ENCODE results near the gene RAD18.

The RAD18 gene

DNA sequence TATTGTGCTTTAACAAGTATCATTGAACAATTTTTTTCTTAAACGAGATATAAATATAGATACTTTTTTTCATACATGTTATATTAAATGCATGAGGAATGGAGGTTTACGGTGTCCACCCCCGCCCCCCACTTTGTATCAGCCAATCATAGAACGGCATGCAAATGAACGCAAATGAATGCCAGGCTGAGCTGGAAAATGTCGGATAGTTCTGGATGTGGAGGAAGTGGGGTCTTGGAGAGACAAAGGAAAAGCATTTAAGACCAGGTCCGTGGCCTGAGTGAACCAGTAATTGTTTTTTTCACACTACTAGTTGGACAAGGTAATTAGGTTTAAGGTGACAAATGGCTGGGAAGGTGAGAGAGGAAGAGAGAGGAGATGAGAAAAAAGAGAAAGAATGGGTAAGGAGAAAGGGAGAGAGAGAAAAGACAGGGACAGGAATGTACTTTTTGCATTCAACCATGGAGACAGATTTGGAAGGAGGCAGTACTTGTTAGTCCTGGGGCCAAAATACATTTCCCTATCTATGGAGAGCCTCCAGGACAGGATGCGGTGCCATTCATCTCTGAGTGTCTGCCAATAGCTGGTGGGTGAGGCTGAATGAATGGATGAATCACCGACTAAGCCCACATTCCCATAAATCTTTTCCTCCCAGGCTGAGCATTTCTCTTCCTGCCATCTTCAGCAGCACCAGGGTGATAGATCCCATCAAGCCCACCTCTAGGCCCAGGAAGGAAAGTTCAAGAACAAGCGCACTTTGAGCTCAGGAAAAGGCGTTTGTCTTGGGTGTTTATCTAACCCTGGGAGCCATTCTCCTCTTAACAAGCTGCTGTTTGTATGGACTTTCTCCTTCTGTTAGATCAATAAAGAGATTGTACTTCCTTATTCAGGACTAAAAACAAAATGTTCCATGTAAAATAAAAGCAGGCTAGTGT lies 1.4 kb upstream of the RAD18 start:
- DNase-seq (ENCODE audit: low read depth) = no peak

DNA sequence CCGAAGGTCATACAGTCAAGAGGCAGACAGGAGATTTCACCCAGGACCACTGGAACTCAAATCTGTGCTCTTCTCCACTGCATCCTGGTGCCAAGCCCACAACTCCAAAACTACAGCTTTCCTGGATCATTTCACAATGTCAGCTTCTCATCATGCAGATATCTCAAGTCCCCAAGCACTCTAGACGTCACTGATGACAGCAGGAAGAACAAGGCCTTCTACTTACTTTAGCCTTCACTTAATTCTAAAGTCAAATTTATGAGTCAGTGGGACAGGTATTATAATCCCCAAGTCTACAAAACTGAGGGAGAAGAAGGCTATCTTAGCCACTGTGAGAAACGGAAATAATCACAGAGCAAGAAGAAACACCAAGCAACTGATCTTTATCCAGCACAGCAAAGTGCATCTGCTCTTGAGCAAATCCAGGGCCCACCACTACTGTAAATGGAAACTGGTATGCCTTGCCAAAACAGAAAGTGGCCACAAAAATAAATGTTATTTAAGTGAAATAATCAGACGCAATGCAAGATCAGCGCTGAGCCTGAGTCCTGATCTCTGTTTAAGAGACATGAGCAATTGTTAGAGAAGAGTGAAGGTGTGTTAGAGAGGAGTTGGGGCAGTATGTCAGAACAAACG lies 928 bp downstream of the RAD18 start:
- no peak for DNase-seq (ENCODE audit: low read depth)

DNA sequence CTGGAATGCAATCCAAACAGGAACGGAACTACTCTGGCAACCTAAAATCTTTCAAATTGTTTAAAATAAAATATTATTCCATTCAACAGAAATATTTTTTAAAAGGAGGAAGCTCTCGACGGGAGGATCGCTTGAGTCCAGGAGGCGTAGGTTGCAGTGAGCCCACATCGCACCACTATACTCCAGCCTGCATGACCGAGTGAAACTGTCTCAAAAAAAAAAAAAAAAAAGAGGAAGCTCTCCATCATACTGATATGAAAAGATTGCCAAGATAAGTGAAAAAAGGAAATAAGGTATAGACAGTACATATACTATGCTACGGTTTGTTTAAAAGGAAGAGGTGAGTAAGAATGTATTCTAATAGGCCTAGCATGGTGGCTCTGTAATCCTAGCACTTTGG lies 3.6 kb downstream of the RAD18 start:
- no peak for DNase-seq (ENCODE audit: low read depth)

DNA sequence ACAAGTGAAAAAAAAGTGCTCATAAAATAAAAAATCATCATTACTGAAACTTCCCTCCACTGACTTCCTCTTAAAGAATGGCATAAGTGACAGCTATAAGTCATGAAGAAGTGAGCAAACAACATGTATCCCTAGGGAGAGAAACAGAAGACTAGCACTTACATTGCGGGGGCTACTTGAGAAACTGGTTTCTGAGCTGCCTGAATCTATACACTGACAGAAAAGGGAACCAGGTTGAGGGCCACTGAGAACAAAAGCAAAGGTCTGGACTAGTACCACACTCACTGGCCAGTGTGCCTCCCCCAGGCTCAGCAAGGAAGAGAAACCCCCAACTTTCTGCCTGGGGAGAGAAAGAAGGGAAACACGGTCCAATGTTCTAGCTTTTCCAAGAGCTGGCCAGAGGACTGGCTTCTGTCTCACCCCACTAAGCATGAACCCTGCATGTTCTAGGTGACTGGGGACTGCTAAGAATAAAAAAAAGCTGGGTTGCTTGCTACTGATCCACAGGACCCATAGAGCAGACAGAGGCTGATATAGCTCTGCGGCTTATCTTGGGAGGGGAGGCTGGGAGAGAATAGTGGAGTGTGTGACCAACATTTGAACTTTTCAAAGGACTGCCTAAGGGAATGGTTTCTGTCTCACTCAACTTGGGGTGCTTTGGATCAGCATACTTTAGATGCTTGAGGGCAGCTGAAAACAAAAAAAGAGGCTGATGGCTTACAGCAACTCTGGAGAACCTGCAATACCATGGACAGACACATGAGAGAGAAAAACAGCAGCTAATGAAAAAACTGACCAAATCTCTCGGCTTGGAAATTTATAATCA lies 8.1 kb downstream of the RAD18 start:
- DNase-seq (ENCODE audit: low read depth) = no peak

- no peak for DNase-seq (ENCODE audit: low read depth)
These were observed 10.0 kb downstream of the RAD18 start for GRCh38 chr3:8953313-8953712.

- no peak for DNase-seq (ENCODE audit: low read depth)
These were observed 11.1 kb downstream of the RAD18 start for GRCh38 chr3:8952130-8952529.

- DNase-seq (ENCODE audit: low read depth) = no peak
These were observed 17.2 kb downstream of the RAD18 start for GRCh38 chr3:8945890-8946600.

DNA sequence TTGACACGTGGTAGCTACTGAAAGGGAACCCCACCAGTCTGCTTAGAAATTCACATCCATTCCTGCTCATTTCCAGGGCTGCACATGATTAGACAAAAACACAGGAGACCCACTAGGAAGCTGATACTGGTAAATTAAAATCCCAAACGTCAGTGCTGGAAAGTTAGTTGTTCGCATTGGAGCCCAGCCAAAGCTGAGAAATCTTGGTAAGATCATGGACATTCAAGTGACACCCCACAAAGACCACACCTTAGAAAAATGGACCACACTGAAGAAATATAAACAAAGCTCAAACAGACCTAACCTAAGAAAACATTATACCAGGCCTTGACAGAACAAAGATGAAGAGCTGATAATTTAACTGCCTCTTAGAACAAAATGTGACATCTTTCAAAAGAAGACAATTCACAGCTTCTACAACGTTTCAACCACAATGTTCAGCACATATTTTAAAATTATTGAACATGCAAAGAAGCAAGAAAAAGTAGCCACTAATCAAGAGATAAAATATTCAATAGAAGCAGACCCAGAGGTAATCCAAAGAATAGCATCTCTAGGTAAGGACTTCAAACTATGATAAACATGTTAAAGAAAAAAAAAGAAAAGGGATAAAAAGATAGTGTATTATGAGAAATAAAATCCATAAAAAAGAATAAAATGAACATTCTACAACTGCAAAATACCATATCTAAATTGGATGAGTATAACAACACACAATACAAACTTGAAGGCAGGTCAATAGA lies 20.4 kb downstream of the RAD18 start:
- DNase-seq (ENCODE audit: low read depth) = no peak

DNA sequence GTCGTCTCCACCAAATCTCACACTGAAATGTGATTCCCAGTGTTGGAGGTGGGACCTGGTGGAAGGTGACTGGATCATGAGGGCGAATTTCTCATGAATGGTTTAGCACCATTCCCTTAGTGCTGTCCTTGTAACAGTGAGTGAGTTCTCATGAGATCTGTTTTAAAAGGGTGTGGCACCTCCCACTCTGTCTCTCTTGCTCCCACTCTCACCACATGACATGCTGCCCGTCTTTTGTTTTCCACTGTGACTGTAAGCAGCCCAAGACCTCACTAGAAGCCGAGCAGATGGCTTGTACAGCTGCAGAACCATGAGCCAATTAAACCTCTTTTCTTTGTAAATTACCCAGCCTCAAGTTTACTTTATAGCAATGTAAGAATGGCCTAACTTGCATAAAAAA lies 21.2 kb downstream of the RAD18 start:
- no peak for DNase-seq (ENCODE audit: low read depth)

DNA sequence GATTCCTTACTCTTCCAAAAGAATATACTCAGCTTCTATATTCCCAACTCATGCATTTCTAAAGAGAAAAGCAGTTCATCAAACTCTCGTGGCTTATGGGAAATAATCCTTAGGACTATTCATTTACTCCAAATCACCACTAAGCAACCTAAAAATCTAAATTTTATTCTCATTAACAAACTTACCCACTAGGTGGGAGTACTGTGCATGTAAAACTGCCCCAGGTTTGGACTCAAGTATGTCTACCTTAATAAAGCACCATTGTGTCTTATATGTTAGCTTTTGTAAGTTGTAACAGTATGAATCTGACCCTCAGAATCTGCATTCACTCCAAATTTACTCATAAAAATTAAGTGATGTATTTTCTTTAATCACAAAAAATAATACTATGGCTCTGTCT lies 25.3 kb downstream of the RAD18 start:
- DNase-seq (ENCODE audit: low read depth) = no peak

- no peak for DNase-seq (ENCODE audit: low read depth)
These were observed 25.9 kb downstream of the RAD18 start for GRCh38 chr3:8937064-8938020.

DNA sequence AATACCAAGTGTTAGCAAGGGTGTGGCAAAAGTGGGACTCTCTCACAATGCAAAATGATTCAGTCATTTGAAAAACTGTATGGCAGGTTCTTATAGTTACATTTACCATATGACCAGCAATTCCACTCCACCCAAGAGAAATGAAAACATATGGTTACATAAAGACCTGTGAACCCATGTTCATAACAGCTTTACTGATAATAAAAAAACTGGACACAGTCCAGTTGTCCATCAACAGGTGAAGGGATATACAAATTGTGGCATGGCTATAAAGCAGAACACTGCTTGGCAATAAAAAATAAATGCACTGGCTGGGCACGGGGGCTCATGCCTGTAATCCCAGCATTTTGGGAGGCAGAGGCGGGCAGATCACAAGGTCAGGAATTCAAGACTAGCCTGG lies 30.8 kb downstream of the RAD18 start:
- DNase-seq (ENCODE audit: low read depth) = no peak

DNA sequence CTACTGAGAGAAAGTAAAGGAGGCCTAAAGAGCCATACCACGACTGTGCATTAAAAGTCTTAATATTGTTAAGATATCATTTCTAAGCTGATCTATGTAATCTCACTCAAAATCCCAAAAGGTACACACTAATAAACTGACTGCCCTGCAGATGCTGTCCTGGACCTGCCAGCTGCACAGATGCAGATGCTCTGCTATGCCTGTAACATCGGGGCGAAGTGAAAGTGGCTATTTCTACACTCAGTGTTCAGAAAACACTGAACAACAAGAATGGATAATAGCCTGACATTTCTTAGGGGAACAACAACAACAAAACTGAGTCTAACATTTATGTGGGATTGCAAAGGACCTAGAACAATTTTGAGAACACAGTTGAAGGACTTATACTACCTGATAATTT lies 31.9 kb downstream of the RAD18 start:
- DNase-seq (ENCODE audit: low read depth) = no peak

- DNase-seq (ENCODE audit: low read depth) = no peak
These were observed 33.4 kb downstream of the RAD18 start for GRCh38 chr3:8929860-8930259.

- DNase-seq (ENCODE audit: low read depth) = no peak
These were observed 48.8 kb downstream of the RAD18 start for GRCh38 chr3:8914491-8914890.

DNA sequence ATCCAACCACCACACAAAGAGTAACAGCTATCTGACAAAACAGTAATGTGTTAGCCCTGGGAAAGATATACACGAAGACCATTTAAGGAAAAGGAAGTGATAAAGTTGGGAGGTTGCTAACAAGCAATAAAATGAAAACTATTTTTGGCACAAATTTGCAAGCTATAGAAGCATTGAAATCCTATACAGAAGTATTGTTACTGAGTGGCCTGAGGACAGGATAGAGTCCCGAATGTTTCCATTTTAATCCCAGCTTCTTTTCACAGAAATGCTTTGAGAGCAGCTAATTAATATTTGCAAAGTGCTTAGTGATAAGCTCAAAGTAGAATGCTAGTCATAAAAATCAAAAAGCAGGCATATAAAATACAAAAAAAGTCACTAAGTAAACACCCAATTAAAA lies 51.5 kb downstream of the RAD18 start:
- no peak for DNase-seq (ENCODE audit: low read depth)

DNA sequence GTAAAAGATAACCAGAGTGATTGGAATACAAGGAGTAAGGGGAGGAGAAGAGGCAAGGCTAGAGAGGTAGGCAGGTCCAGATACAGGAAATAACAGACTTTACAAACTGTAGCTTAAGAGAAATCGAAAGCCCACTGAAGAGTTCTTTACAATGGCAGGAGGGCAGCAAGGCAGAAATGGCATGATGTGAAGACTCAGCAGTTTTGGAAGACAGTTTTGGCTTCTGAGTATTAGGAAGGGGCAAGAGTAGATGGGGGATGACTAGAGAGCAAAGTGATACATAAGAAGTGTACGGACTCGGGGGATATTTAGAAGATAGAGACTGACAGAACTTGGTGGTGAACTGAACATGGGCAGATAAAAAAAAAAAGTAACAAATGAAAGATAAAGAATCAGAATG lies 54.1 kb downstream of the RAD18 start:
- DNase-seq (ENCODE audit: low read depth) = no peak

DNA sequence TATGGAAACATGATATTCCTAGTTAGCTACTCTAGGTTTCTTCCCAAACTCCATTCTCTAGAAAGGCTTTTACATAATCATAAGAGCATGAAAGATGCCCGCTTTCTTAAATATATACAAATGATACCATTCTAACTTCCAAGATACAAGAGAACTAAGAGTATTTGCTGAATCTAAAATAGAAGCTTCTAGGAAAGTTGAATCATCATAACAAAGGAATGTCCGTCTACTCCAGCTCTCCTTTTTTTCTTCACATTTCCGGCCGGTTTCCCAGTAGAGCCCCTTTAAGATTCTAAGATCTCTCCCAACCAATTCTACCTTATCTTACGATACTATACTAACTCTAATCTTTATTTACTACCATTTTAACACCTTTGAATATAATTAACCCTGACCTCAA lies 60.1 kb downstream of the RAD18 start:
- DNase-seq (ENCODE audit: low read depth) = no peak

GRCh38 chr3:8900869-8901268 lies 62.4 kb downstream of the RAD18 start:
- no peak for DNase-seq (ENCODE audit: low read depth)

DNA sequence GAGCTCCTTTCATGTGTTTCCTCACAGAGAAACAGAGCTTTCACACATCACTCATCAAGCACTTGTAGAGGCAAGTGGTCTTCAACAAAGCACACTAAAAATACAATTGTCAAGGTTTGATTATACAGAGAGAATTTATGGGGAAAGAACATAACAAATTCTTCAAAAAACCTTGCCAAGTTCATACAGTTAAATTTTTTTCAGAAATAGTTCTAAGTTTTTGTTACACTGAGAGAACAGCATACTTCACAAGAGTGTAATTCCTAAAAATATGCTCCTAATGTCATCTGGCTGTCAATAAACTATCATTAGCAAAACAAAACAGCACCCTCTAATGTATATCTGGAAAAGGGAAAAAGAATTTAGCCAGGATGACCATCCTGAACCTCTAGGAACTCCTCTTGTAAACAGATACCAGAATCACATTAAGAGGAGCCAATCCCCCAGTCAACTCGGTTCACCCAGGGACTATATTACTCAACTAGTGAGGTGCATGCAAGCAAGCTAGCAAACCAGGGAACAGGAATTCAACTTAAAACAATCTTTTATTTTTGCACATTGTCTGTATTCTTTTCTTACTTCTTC lies 63.3 kb downstream of the RAD18 start:
- no peak for DNase-seq (ENCODE audit: low read depth)

Data from stimulated activated CD4-positive, alpha-beta T cell treated with anti-CD3 and anti-CD28 coated beads, Interleukin-2, amount 100 ng/mL, for 4 hours (primary cell).